ENCODE measurements around the gene EDEM2. TPM values are rescaled to one million over a fixed set of nuclear protein-coding genes. Genes with fewer than 3 reads are reported as not detected.

Gene EDEM2
- total and polyA plus RNA-seq, 2 of the 13 experiments (the other 11 are each of a cell fraction or from before 2014, with no cell fraction given) = 33.1 to 46.9 TPM

GRCh38 chr20:35146920-35147574, at the start of gene EDEM2 (continued):
- TF ChIP-seq HOMEZ (CRISPR knock-in tag; IDR thresholded peaks at IDR 0.05; ENCODE audit: low read depth) (no peak), ZNF792 (CRISPR knock-in tag; IDR thresholded peaks at IDR 0.05) (peak; percentile 87), ZNF75D (CRISPR knock-in tag; IDR thresholded peaks at IDR 0.05; ENCODE audit: borderline replicate concordance) (no peak), XRCC5 (optimal IDR thresholded peaks at IDR 0.05; ENCODE audit: low read length) (peak; percentile 89), ARID3A (IDR thresholded peaks at IDR 0.05; ENCODE audit: low read depth, low read length) (no peak), ZNF451 (CRISPR knock-in tag; IDR thresholded peaks at IDR 0.05) (peak; percentile 96), DMTF1 (CRISPR knock-in tag; IDR thresholded peaks at IDR 0.05) (0 out of 2 replicates have a peak, but pooled peaks have one; percentile 38), SMARCE1 (IDR thresholded peaks at IDR 0.05; ENCODE audit: borderline replicate concordance) (no peak), ZNF354B (CRISPR knock-in tag; IDR thresholded peaks at IDR 0.05) (0 out of 2 replicates have a peak, but pooled peaks have one; percentile 89), KLF13 (CRISPR knock-in tag; IDR thresholded peaks at IDR 0.05) (no peak), ZFY (CRISPR knock-in tag; IDR thresholded peaks at IDR 0.05) (peak; percentile 93), SAP130 (CRISPR knock-in tag; IDR thresholded peaks at IDR 0.05; ENCODE audit: low read depth) (peak; percentile 99), PLSCR1 (CRISPR knock-in tag; IDR thresholded peaks at IDR 0.05; ENCODE audit: borderline replicate concordance) (no peak; the same call in 1 of the 2 replicates), KLF6 (CRISPR knock-in tag; IDR thresholded peaks at IDR 0.05) (no peak; the same call in 1 of the 2 replicates), HNRNPK (IDR thresholded peaks at IDR 0.05; ENCODE audit: low read depth, low read length, poor library complexity, severe bottlenecking) (no peak), ZSCAN29 (CRISPR knock-in tag; conservative IDR thresholded peaks at IDR 0.05) (peak; percentile 93), PBX3 (CRISPR knock-in tag; IDR thresholded peaks at IDR 0.05; ENCODE audit: borderline replicate concordance) (no peak), ZNF775 (CRISPR knock-in tag; IDR thresholded peaks at IDR 0.05; ENCODE audit: borderline replicate concordance) (0 out of 2 replicates have a peak, but pooled peaks have one; percentile 60), ZNF574 (CRISPR knock-in tag; IDR thresholded peaks at IDR 0.05) (peak; percentile 97)

Measured in HepG2 (cell line).